HepG2 (cell line): ENCODE results near the gene GSKIP. TPM values are rescaled to one million over a fixed set of nuclear protein-coding genes. Genes with fewer than 3 reads are reported as not detected.
A peak's percentile ranks its signal among the peaks of the same experiment; 100 is the strongest.

Experiments
- ATAC-seq: fragments of 200-7000 bp; cut with Tn5 transposase; 3 replicates; pipeline ENCODE4 v1.9.1; 2020; ENCODE audit warnings: mild to moderate bottlenecking, moderate library complexity
- BruUV-seq: library from RNA; stranded (reverse); fragments of 400-500 nt; replicated peaks from 2 replicates; lab custom pipeline; 2021; lab: Mats Ljungman, UMichigan
- CTCF ChIA-PET: fragments of 300-600 bp; formaldehyde crosslinking; extraction: SDS; loops from one replicate; lab custom pipeline; 2021; ENCODE audit warnings: low total read pairs, inconsistent platforms, low intra/inter-chr PET ratio; lab: Yijun Ruan, JAX
- POLR2A ChIA-PET: fragments of 350-600 bp; sonication (Branson Sonifier 250); formaldehyde crosslinking; loops from one replicate; lab custom pipeline; 2020; ENCODE audit warnings: antibody characterized with exemption, inconsistent platforms; lab: Yijun Ruan, JAX
- DNase-seq: peaks from one replicate; pipeline ENCODE4 v3.0.0-alpha.2; 2015; ENCODE audit warnings: low spot score
- FAIRE-seq: peaks from 3 replicates; lab custom pipeline; 2011; peaks lifted over from hg19 to GRCh38; lab: Jason Lieb, UNC
- H2AFZ ChIP-seq: one replicate; pipeline ENCODE4 v1.6.1; 2011; ENCODE audit warnings: low read length, inconsistent platforms
- H3K27ac ChIP-seq: fragments of 300-600 bp; 3 replicates; pipeline ENCODE4 v1.8.0; 2011; ENCODE audit warnings: mixed run types, mild to moderate bottlenecking, mixed read lengths, low read length, inconsistent platforms; ENCODE audit not compliant: insufficient read depth; ENCODE audit errors: extremely low read length
- H3K27me3 ChIP-seq, 2 experiments: fragments of 200-600 bp in 1 of 2; 2 replicates in 1 of 2; 3 replicates in 1 of 2; pipeline versions ENCODE4 v1.6.0 to v1.8.0; 2011; ENCODE audit warnings: low read length in 2 of 2, mild to moderate bottlenecking in 2 of 2, moderate library complexity in 2 of 2, inconsistent platforms in 1 of 2; ENCODE audit not compliant: insufficient read depth in 2 of 2, control insufficient read depth in 1 of 2
- H3K36me3 ChIP-seq, 2 experiments: fragments of 200-600 bp in 1 of 2; replicated peaks in 1 of 2; 2 replicates in 1 of 2; 3 replicates in 1 of 2; pipeline versions ENCODE4 v1.5.1 to v1.8.0; 2011; ENCODE audit warnings: low read length in 2 of 2, inconsistent platforms in 1 of 2; ENCODE audit not compliant: insufficient read depth in 2 of 2, control insufficient read depth in 1 of 2
- H3K4me1 ChIP-seq: 2 replicates; pipeline ENCODE4 v1.5.1; 2012; ENCODE audit warnings: low read length, inconsistent platforms; ENCODE audit not compliant: insufficient read depth
- H3K4me2 ChIP-seq: 2 replicates; pipeline ENCODE4 v1.6.0; 2011; ENCODE audit warnings: low read depth, low read length, inconsistent platforms
- H3K4me3 ChIP-seq, 3 experiments: fragments of 200-600 bp in 1 of 3; sonication (generic), shearing (Covaris generic) in 1 of 3; replicated peaks in 1 of 3; 2 replicates each; pipeline ENCODE4 v1.5.1; 2011 to 2016; ENCODE audit warnings: low read length in 3 of 3, inconsistent platforms in 2 of 3, low read depth in 2 of 3, mild to moderate bottlenecking in 2 of 3, control low read depth in 1 of 3, mixed read lengths in 1 of 3; ENCODE audit not compliant: insufficient read depth in 1 of 3
- H3K79me2 ChIP-seq: one replicate; pipeline ENCODE4 v1.6.1; 2011; ENCODE audit warnings: low read length, inconsistent platforms; ENCODE audit not compliant: insufficient read depth
- H3K9ac ChIP-seq: 2 replicates; pipeline ENCODE4 v1.6.0; 2011; ENCODE audit warnings: mild to moderate bottlenecking, low read depth, low read length, inconsistent platforms; ENCODE audit not compliant: insufficient read depth
- H3K9me3 ChIP-seq: 2 replicates; pipeline ENCODE4 v1.5.1; 2012; ENCODE audit warnings: mild to moderate bottlenecking, low read length
- H4K20me1 ChIP-seq: 2 replicates; pipeline ENCODE4 v1.6.0; 2011; ENCODE audit warnings: inconsistent platforms, mild to moderate bottlenecking, low read length, moderate library complexity; ENCODE audit not compliant: insufficient read depth
- GABPB1 ChIP-seq: IDR thresholded peaks from 2 replicates; pipeline ENCODE4 v1.6.1; 2016; ENCODE audit warnings: mild to moderate bottlenecking, missing genetic modification reagents, moderate library complexity, missing compliant biosample characterization
- KLF12 ChIP-seq: sonication (generic); formaldehyde crosslinking; IDR thresholded peaks from 2 replicates; pipeline ENCODE4 v1.4.0; 2020; ENCODE audit warnings: missing genetic modification reagents, borderline replicate concordance
- NFE2L1 ChIP-seq: sonication (generic); formaldehyde crosslinking; IDR thresholded peaks from 2 replicates; pipeline ENCODE4 v1.4.0; 2020; ENCODE audit warnings: missing genetic modification reagents, mild to moderate bottlenecking, borderline replicate concordance
- REL ChIP-seq: sonication (generic); formaldehyde crosslinking; conservative IDR thresholded peaks from 2 replicates; pipeline ENCODE4 v1.8.0; 2022; ENCODE audit warnings: mild to moderate bottlenecking, missing genetic modification reagents, moderate library complexity
- SALL2 ChIP-seq: sonication (generic); formaldehyde crosslinking; IDR thresholded peaks from 2 replicates; pipeline ENCODE4 v1.8.1; 2023; ENCODE audit warnings: mild to moderate bottlenecking, missing genetic modification reagents, inconsistent platforms
- SRSF9 ChIP-seq: fragments of 200-400 bp; formaldehyde crosslinking; IDR thresholded peaks from 2 replicates; pipeline ENCODE4 v1.6.1; 2018; ENCODE audit warnings: borderline replicate concordance, mild to moderate bottlenecking, low read depth, low read length; ENCODE audit not compliant: insufficient read depth, poor library complexity, severe bottlenecking
- TBX3 ChIP-seq: fragments of 450-650 bp; IDR thresholded peaks from 2 replicates; pipeline ENCODE4 v1.6.1; 2017; ENCODE audit warnings: antibody characterized with exemption, mild to moderate bottlenecking, inconsistent platforms, borderline replicate concordance
- U2AF2 ChIP-seq: fragments of 200-400 bp; formaldehyde crosslinking; IDR thresholded peaks from 2 replicates; pipeline ENCODE4 v1.6.1; 2017; ENCODE audit warnings: low read depth, mild to moderate bottlenecking, low read length
- ZFP90 ChIP-seq: sonication (generic); formaldehyde crosslinking; IDR thresholded peaks from 2 replicates; pipeline ENCODE4 v1.8.0; 2022; ENCODE audit warnings: missing genetic modification reagents, mild to moderate bottlenecking, inconsistent platforms, borderline replicate concordance
- ZNF138 ChIP-seq: sonication (generic); formaldehyde crosslinking; IDR thresholded peaks from 2 replicates; pipeline ENCODE4 v1.5.0; 2020; ENCODE audit warnings: mild to moderate bottlenecking, low read depth, missing genetic modification reagents
- ZNF180 ChIP-seq: sonication (generic); formaldehyde crosslinking; IDR thresholded peaks from 2 replicates; pipeline ENCODE4 v1.4.0; 2020; ENCODE audit warnings: low read depth, missing genetic modification reagents, borderline replicate concordance
- ZNF432 ChIP-seq: sonication (generic); formaldehyde crosslinking; IDR thresholded peaks from 2 replicates; pipeline ENCODE4 v1.5.0; 2020; ENCODE audit warnings: missing genetic modification reagents, mild to moderate bottlenecking, borderline replicate concordance
- ZNF451 ChIP-seq: sonication (generic); formaldehyde crosslinking; IDR thresholded peaks from 2 replicates; pipeline ENCODE4 v1.5.0; 2020; ENCODE audit warnings: mild to moderate bottlenecking, missing genetic modification reagents
- ZNF547 ChIP-seq: sonication (generic); formaldehyde crosslinking; IDR thresholded peaks from 2 replicates; pipeline ENCODE4 v1.5.1; 2020; ENCODE audit warnings: mild to moderate bottlenecking, missing genetic modification reagents
- WGBS: methylation state at CpG from one replicate; pipeline ENCODE4 v1.1.6; 2017; ENCODE audit warnings: low lambda C conversion rate; 5-methylcytosine and 5-hydroxymethylcytosine counted together
- in situ Hi-C: cut with HindIII; loops from 2 replicates; pipeline ENCODE4 v1.10.0; 2017; ENCODE audit warnings: low pct_unique_long_range_greater_than_20kb; ENCODE audit not compliant: extremely low pct_ligation_motif_present
- intact Hi-C: fragments of 100-400 bp; cut with micrococcal nuclease; formaldehyde crosslinking; loops from one replicate; pipeline ENCODE4 v1.10.0; 2022; ENCODE audit not compliant: unreplicated experiment
- polyA plus RNA-seq, 8 experiments: library from polyadenylated mRNA; depleted of rRNA in 3 of 8; stranded (reverse) in 7 of 8; unstranded in 1 of 8; fragments of >200 nt; fragmentation: Illumina TruSeq in 4 of 8; extraction: Trizol in 4 of 8; gene quantifications; 2 replicates each; pipeline versions ENCODE4 v1.2.1 to v1.2.3, GENCODE V29; 2011 to 2016; ENCODE audit warnings: low read depth in 4 of 8, missing spikeins in 1 of 8, mixed read lengths in 1 of 8; ENCODE audit not compliant: insufficient read depth in 1 of 8
- total RNA-seq, 5 experiments: library from RNA; depleted of rRNA; stranded (reverse); fragments of >200 nt; fragmentation: Illumina TruSeq; extraction: Trizol; gene quantifications; 2 replicates each; pipeline ENCODE4 v1.2.3, GENCODE V29; 2016; ENCODE audit warnings: low read depth in 1 of 5
- TF ChIP-seq, protein P1 (sequence below): sonication (generic); formaldehyde crosslinking; IDR thresholded peaks from 2 replicates; pipeline ENCODE4 v1.9.0; 2021; ENCODE audit warnings: missing genetic modification reagents, mild to moderate bottlenecking, borderline replicate concordance
- TF ChIP-seq, protein P2 (sequence below): sonication (generic); formaldehyde crosslinking; IDR thresholded peaks from 2 replicates; pipeline ENCODE4 v1.4.0; 2020; ENCODE audit warnings: missing genetic modification reagents
- TF ChIP-seq, protein P3 (sequence below): sonication (generic); formaldehyde crosslinking; IDR thresholded peaks from 2 replicates; pipeline ENCODE4 v1.4.0; 2020; ENCODE audit warnings: missing genetic modification reagents
- TF ChIP-seq, protein P4 (sequence below): sonication (generic); formaldehyde crosslinking; IDR thresholded peaks from 2 replicates; pipeline ENCODE4 v1.4.0; 2020; ENCODE audit warnings: mild to moderate bottlenecking, low read depth, missing genetic modification reagents

The GSKIP gene
- total and polyA plus RNA-seq, 2 of the 13 experiments (the other 11 are each of a cell fraction or from before 2014, with no cell fraction given) = 12.5 to 27.3 TPM

DNA sequence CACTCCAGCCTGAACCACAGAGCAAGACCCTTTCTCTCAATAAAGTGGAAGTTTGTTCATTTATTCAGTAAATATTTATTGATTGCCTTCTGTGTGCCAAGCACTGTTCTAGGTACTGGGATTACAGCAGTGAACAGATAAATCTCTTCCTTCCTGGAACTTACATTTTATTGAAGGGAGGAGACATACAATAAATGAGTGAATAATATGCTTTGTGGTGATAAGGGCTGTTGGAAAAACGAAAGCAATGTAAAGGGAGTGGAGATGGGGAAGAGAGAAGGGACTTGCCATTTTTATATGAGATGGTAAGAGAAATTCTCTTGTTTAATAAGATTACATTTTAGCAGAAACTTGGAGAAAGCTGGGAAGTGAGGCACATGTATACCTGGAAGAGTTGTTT, 1.6 kb downstream of the GSKIP start:
- no peak overlapping the region for H2AFZ ChIP-seq
- intact Hi-C loops = loop anchor here (5.0 kb wide), 1 partner anchor 137 kb away; the partner anchor contains the start of gene PAPOLA
- no peaks in the 10 kb centered on the region for H3K9me3 ChIP-seq
- H3K36me3 ChIP-seq = no peaks in the 10 kb centered on the region
- in situ Hi-C loops = no loop called here
- POLR2A ChIA-PET = no interaction called here
- no TSS peak for BruUV-seq
- WGBS = 68% methylated on average over 1 of the region's 1 CpG
- ATAC-seq = no peak
- FAIRE-seq = no peak
- H4K20me1 ChIP-seq = no peaks in the 10 kb centered on the region
- peak overlapping the region; percentile 91 to 98 (median 92); a peak in 3 of 6 replicates for H3K4me3 ChIP-seq
- DNase-seq = no peak
- H3K4me2 ChIP-seq = peak overlapping the region; percentile 87
- H3K27me3 ChIP-seq = no peaks in the 10 kb centered on the region; a peak in 1 of 5 replicates
- H3K27ac ChIP-seq = no peak overlapping the region
- peaks cover 60% of the 10 kb centered on the region for H3K79me2 ChIP-seq
- H3K9ac ChIP-seq = no peak overlapping the region
- TF ChIP-seq GABPB1 (no peak), KLF12 (no peak), ZFP90 (no peak), NFE2L1 (CRISPR knock-in tag) (no peak), ZNF180 (no peak), ZNF547 (CRISPR knock-in tag) (no peak), ZNF138 (CRISPR knock-in tag) (no peak), ZNF432 (no peak), SRSF9 (no peak), SALL2 (CRISPR knock-in tag) (no peak), REL (no peak), ZNF451 (CRISPR knock-in tag) (no peak), TBX3 (no peak), U2AF2 (no peak)
- TF ChIP-seq, protein P1, sequence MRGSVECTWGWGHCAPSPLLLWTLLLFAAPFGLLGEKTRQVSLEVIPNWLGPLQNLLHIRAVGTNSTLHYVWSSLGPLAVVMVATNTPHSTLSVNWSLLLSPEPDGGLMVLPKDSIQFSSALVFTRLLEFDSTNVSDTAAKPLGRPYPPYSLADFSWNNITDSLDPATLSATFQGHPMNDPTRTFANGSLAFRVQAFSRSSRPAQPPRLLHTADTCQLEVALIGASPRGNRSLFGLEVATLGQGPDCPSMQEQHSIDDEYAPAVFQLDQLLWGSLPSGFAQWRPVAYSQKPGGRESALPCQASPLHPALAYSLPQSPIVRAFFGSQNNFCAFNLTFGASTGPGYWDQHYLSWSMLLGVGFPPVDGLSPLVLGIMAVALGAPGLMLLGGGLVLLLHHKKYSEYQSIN (CRISPR knock-in tag) = no peak
- TF ChIP-seq, protein P2, sequence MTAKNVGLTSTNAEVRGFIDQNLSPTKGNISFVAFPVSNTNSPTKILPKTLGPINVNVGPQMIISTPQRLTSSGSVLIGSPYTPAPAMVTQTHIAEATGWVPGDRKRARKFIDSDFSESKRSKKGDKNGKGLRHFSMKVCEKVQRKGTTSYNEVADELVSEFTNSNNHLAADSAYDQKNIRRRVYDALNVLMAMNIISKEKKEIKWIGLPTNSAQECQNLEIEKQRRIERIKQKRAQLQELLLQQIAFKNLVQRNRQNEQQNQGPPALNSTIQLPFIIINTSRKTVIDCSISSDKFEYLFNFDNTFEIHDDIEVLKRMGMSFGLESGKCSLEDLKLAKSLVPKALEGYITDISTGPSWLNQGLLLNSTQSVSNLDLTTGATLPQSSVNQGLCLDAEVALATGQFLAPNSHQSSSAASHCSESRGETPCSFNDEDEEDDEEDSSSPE (CRISPR knock-in tag) = no peak
- TF ChIP-seq, protein P3, sequence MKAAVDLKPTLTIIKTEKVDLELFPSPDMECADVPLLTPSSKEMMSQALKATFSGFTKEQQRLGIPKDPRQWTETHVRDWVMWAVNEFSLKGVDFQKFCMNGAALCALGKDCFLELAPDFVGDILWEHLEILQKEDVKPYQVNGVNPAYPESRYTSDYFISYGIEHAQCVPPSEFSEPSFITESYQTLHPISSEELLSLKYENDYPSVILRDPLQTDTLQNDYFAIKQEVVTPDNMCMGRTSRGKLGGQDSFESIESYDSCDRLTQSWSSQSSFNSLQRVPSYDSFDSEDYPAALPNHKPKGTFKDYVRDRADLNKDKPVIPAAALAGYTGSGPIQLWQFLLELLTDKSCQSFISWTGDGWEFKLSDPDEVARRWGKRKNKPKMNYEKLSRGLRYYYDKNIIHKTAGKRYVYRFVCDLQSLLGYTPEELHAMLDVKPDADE (CRISPR knock-in tag) = no peak
- TF ChIP-seq, protein P4, sequence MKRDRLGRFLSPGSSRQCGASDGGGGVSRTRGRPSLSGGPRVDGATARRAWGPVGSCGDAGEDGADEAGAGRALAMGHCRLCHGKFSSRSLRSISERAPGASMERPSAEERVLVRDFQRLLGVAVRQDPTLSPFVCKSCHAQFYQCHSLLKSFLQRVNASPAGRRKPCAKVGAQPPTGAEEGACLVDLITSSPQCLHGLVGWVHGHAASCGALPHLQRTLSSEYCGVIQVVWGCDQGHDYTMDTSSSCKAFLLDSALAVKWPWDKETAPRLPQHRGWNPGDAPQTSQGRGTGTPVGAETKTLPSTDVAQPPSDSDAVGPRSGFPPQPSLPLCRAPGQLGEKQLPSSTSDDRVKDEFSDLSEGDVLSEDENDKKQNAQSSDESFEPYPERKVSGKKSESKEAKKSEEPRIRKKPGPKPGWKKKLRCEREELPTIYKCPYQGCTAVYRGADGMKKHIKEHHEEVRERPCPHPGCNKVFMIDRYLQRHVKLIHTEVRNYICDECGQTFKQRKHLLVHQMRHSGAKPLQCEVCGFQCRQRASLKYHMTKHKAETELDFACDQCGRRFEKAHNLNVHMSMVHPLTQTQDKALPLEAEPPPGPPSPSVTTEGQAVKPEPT = no peak
- CTCF ChIA-PET = no interaction called here
- H3K4me1 ChIP-seq = peaks cover 45% of the 10 kb centered on the region
